ENCODE results near the gene DNAAF9. TPM values are rescaled to one million over a fixed set of nuclear protein-coding genes. Genes with fewer than 3 reads are reported as not detected.

Gene DNAAF9
- polyA plus RNA-seq, 2 of the 4 experiments (the other 2 are of a cell fraction) = 4.9 to 7.5 TPM

DNA sequence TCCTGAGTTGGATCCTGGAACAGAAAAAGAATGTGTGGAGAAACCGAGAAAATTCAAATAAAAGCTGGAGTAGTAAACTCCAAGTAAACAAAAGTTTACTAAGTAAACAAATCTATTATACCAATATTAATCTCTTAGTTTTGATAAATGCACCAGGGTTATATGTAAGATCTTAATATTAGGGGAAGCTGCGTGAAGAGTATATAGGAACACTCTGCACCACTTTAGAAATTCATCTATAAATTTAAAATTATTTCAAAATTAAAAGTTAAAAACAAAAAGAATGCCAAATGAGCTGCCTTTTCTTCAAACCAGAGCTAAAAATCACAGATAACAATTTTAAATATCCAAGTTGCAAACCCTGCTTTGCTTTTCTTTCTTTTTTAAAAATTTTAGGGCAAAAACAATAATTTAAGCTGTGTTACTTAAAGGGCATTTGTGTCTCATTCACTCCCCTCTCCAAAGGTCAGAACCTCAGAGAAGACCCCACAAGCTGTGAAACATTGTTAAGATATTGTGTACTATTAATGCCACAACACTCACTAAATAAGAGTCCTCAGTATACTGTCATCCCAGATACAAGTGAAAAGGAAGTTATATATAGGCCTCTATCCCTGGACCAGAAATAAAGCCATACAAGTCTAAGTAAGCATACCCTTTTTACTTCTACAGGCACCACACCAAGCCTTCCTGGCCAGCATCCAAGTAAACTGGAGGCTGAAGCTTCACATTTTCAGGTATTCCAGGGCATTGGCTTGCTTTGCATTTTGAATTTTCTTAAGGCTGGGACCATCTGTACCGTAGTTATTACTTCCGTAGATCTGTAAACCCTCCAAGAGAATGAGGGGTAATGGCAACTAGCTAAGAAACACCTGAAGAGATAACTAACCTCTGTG lies 7.0 kb downstream of the DNAAF9 start (continued):
- TF ChIP-seq ZFP36 (IDR thresholded peaks at IDR 0.05; ENCODE audit: borderline replicate concordance, partially characterized antibody) (no peak), ZNF302 (CRISPR knock-in tag; IDR thresholded peaks at IDR 0.05) (no peak), HEYL (CRISPR knock-in tag; IDR thresholded peaks at IDR 0.05) (no peak)

DNA sequence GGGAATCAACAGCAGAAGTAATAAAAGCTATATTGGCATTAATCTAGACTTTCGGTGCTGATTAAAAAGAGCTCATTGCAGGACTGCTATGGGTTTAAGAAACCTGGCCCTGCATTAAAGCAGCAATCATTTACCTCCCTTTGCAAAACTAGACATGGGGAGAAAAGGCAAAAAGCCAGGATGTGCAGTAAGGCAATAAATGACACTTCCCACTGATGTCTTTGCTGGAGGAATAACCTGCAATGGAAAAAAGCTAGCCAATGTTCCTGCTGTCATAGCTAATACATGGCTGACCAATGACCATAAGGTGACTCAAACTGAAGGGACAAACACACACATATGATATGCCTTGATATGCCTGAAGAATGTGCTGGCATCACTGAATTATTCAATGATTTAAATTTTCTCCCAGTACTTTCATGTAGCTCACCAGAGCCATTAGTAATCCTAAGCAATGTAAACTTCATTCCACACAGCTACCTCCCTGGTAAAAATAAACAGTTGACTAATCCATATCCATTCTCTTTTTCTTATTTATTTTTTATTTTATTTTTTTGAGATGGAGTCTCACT lies 8.7 kb downstream of the DNAAF9 start:
- DNase-seq (ENCODE audit: low read depth in 1 of 2, low spot score in 1 of 2) (no peak), ATAC-seq (no peak), FAIRE-seq (no peak)
- Histone ChIP-seq H3K27ac (no peak overlapping the region), H3K4me3 (no peak overlapping the region), H3K4me2 (no peak overlapping the region), H3K9me3 (0 out of 3 replicates have a peak, but pooled peaks cover 4% of the 10 kb centered on the region), H3K4me1 (peaks cover 18% of the 10 kb centered on the region)
- TF ChIP-seq MAZ (IDR thresholded peaks at IDR 0.05; ENCODE audit: borderline replicate concordance, low read depth, low read length) = no peak
- no peak for TF ChIP-seq TP53 (CRISPR knock-in tag; IDR thresholded peaks at IDR 0.05)
- TF ChIP-seq EHF (CRISPR knock-in tag; IDR thresholded peaks at IDR 0.05) = no peak
- TF ChIP-seq KDM1A (IDR thresholded peaks at IDR 0.05; ENCODE audit: low read depth) = no peak
- TF ChIP-seq CHD2 (IDR thresholded peaks at IDR 0.05; ENCODE audit: low read length, partially characterized antibody) = no peak
- TF ChIP-seq, protein P1, sequence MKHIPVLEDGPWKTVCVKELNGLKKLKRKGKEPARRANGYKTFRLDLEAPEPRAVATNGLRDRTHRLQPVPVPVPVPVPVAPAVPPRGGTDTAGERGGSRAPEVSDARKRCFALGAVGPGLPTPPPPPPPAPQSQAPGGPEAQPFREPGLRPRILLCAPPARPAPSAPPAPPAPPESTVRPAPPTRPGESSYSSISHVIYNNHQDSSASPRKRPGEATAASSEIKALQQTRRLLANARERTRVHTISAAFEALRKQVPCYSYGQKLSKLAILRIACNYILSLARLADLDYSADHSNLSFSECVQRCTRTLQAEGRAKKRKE (CRISPR knock-in tag; IDR thresholded peaks at IDR 0.05; ENCODE audit: low read depth) = no peak
- TF ChIP-seq SMC3 (IDR thresholded peaks at IDR 0.05) = no peak
- TF ChIP-seq FOSB (CRISPR knock-in tag; IDR thresholded peaks at IDR 0.05) = no peak
- TF ChIP-seq CHD4 (IDR thresholded peaks at IDR 0.05; ENCODE audit: borderline replicate concordance) = no peak
- no peak for TF ChIP-seq CEBPB (IDR thresholded peaks at IDR 0.05)
- no peak for TF ChIP-seq POLR2A (IDR thresholded peaks at IDR 0.05; ENCODE audit: low read length)
- ChIA-PET CTCF (interaction anchor here (0.8 to 1.4 kb wide), 3 partner anchors 19 to 345 kb away, joined by 3 to 10 read pairs (median 5); no protein-coding TSS in a partner anchor), POLR2A (no interaction called here)
- WGBS (ENCODE audit: missing lambda C conversion rate) = 92% methylated on average over 1 of the region's 1 CpG

GRCh38 chr20:3396492-3396891 lies 11.0 kb downstream of the DNAAF9 start:
- ATAC-seq (no peak), DNase-seq (ENCODE audit: low read depth in 1 of 2, low spot score in 1 of 2) (no peak), FAIRE-seq (no peak)
- Histone ChIP-seq H3K4me1 (peaks cover 18% of the 10 kb centered on the region), H3K4me2 (no peak overlapping the region), H3K4me3 (no peak overlapping the region), H3K9me3 (0 out of 3 replicates have a peak, but pooled peaks cover 4% of the 10 kb centered on the region), H3K27ac (no peak overlapping the region)
- TF ChIP-seq EP300 (IDR thresholded peaks at IDR 0.05) = no peak
- no peak for TF ChIP-seq RNF2 (IDR thresholded peaks at IDR 0.05; ENCODE audit: borderline replicate concordance, low read depth)
- no peak for TF ChIP-seq SMC3 (IDR thresholded peaks at IDR 0.05)
- TF ChIP-seq ZFP36 (IDR thresholded peaks at IDR 0.05; ENCODE audit: borderline replicate concordance, partially characterized antibody) = no peak
- TF ChIP-seq, protein P2, sequence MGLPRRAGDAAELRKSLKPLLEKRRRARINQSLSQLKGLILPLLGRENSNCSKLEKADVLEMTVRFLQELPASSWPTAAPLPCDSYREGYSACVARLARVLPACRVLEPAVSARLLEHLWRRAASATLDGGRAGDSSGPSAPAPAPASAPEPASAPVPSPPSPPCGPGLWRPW (IDR thresholded peaks at IDR 0.05) = no peak
- no peak for TF ChIP-seq JUNB (IDR thresholded peaks at IDR 0.05)
- no peak for TF ChIP-seq CBX2 (IDR thresholded peaks at IDR 0.05; ENCODE audit: borderline replicate concordance, low read depth)
- no peak for TF ChIP-seq FOSL2 (IDR thresholded peaks at IDR 0.05)
- TF ChIP-seq FOSL2 (CRISPR knock-in tag; IDR thresholded peaks at IDR 0.05) = no peak
- ChIA-PET POLR2A (no interaction called here), CTCF (interaction anchor here (1.4 kb wide), 1 partner anchor 11 kb away, joined by 8 read pairs; the partner anchor contains the start of gene DNAAF9)
- 94% methylated on average over 2 of the region's 2 CpGs for WGBS (ENCODE audit: missing lambda C conversion rate)
